Tongue (tissue), 2 donors: ENCODE data around the gene APBA2. TPM values are rescaled to one million over a fixed set of nuclear protein-coding genes. Genes with fewer than 3 reads are reported as not detected.
A peak's percentile ranks its signal among the peaks of the same experiment; 100 is the strongest.

Source experiments
- DNase-seq: peaks from one replicate; pipeline ENCODE4 v3.0.0-alpha.2; 2015
- total RNA-seq: library from RNA; depleted of rRNA; stranded (reverse); fragments of >200 nt; gene quantifications from one replicate; pipeline ENCODE4 v1.2.3, GENCODE V29; 2014

Gene APBA2
- total RNA-seq, 1 donor from 2014 or later, result 8.1 TPM

GRCh38 chr15:29086891-29087290 lies 201.1 kb downstream of the APBA2 start:
- DNase-seq, result no peak

DNA sequence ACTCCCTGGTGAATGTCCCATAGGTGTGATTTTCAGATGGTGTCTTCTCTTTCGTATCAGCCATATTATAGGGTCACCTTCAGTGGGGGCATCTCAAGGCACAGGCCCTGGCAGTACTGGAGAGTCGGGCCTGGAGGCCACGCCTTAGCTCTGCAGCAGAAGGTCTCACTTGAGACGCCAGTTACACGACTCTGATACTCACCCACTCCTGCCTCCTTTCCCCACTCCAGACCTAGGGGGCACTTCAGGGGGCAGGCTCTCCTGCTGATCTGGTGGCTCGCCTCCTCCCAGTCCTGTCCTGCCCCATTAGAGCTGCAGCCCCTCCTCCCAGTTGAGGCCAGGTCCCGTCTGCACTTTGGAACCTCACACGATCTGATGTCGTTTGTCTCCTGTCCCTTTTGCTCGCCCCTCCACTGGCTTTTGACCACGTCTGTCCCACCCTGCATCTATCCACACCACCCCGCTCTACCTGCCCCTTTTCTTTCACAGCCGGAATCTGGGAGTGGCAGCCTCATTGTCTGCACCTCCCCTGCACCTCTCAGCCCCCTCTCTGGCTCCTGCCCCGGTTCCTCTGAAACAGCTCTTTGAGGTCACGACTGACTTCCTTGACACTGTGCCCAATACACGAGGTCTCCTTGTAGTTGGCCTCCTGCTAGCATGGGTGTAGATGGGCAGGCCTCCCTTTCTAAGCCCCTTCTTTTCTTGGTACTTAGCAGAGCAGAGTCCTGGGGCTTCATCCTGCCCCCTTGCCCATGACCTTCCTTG lies 201.9 kb downstream of the APBA2 start:
- no peak for DNase-seq

DNA sequence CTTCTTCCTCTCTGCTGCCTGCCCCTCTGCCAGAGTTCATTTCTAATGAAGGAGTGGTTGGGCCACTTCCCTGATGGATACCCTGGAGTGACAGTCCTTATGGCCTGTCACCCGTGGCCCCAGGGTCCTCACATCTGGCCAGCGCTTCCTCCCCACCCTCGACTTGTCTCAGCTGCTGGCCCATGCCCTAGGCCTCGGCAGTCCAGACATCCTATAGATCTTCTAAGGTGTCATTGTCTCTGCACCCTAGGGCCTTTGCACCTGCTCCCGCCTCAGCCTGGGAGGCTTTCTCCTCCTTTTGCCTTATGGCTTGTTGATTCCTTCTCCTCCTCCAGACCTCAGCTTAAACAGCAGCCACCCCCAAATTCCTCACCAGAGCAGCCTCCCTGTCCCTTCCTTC lies 202.9 kb downstream of the APBA2 start:
- no peak for DNase-seq

- DNase-seq, result peak; percentile 60
Measured at GRCh38 chr15:29089731-29090616, 204.2 kb downstream of the APBA2 start.

GRCh38 chr15:29090617-29091466 lies 205.1 kb downstream of the APBA2 start:
- peak; percentile 18 for DNase-seq

DNA sequence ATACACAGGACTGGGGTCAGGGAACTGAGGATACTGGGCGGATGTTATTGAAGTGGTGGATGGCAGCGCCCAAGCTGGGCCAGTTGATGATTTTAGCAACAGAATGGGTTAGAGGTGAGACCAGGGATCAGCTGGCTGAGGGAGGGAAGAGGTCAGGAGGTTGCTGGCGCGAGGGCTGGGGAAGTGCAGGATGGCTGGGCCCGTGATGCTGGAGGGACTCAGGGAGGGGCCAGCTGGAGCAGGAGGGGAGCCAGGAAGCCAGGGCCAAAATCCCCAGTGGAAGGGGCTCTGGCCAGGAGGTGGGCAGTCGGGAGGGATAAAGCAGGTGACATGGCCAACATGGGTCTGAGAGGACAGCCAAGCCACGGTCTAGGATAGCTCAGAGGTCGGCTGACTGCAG lies 205.9 kb downstream of the APBA2 start:
- DNase-seq, result no peak

GRCh38 chr15:29092376-29093064 lies 206.7 kb downstream of the APBA2 start:
- no peak for DNase-seq

GRCh38 chr15:29093065-29093435 lies 207.3 kb downstream of the APBA2 start:
- no peak for DNase-seq

DNA sequence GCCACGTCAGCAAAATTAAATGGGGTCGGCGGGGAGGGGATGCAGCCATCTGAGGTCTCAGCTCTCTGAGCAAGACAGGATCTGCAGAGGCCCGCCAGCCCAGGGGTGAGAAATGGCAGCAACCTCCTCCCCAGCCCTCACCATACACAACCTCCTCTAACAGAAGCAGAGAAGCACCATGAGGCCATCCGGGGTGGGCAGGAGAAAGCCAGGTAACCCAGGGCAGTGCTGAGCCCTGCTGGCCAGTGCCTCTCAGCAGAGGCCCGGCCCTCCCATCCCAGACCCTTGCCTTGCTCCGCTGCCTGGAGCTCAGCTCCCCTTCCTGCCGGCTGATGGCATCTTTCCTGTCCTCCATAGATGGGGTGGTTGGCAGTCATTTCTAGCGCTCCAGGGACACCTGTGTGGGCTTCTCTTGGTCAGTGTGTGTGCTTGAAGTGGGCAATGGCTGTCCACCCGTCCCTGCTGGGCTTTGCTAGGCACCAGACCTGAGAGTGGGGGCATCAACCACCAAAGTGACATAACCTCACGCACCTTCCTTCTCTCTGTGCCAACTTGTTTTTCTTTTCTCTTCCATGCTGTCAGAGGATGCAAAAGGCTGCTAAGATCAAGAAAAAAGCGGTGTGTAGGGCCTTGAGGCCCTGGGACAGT lies 208.0 kb downstream of the APBA2 start:
- DNase-seq, result no peak

GRCh38 chr15:29094711-29095110 lies 208.9 kb downstream of the APBA2 start:
- no peak for DNase-seq

- DNase-seq, result no peak
Measured at GRCh38 chr15:29095746-29096145, 210.0 kb downstream of the APBA2 start.

DNA sequence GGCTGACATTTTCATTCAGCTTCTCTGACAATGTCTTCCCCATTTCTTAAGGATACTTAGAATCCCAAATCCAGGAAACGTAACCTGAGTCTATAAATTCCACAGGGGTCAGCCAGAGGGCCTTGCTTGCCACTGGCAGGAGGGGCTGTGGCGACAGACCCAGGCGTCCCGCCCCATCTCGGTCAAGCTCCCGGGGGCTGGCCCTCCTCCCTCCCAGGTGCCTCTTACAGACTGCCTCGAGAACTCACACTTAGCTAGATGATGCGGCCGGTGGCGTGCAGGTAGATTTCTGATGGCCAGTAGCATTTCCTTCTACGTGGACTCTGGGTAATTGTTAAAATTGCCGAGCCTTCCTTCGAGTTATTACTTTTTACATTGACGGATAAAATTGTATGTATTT lies 211.4 kb downstream of the APBA2 start:
- no peak for DNase-seq

DNA sequence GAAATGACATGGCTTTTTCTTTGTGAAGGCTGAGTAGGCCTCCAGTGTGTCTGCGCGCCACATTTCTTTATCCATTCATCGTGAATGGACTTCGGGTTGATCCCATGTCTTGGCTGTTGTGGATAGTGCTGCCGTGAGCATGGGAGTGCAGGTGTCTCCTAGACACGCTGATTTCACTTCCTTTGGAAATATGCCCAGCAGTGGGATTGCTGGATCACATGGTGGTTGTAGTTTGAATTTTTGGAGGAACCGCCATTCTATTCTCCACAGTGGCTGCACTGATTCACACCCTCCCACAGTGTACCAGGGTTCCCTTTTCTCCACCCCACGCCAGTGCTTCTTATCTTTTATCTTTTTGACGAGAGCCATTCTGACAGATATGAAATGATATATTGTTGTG lies 212.2 kb downstream of the APBA2 start:
- no peak for DNase-seq

GRCh38 chr15:29098652-29099051 lies 212.9 kb downstream of the APBA2 start:
- no peak for DNase-seq

DNA sequence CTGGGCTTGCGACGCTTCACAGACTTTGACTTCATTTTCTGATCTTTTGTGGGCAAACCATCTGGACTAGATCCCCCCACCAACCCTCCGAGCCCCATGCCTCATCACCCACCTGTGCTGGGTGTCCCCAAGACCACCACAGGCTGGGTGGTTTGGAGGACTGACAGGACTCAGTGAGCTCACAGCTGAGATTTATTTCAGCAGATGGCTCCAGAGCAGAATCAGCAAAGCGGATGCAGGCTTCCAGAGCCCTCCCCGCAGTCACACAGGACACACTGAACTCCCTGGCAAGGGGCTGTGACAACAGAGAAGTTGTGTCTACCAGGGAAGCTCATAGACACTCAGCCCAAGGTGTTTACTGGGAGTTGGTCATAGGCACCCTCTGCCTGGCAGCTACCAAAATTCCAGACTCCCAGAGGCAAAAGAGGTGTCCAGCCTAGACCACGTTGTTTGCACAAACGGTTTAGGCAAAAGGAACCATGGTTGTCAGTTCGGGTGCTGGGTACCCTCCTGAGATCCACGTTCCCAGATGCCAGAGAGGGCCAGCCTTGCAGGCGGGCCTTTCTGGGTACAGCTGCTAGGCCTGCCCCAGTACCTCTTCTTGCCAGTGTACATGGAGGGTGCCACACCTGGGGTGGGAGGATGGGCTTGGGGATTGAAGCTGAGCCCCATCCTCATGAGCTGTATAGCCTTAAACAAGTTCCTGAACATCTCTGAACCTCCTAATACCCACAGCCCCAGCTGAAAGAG lies 213.5 kb downstream of the APBA2 start:
- no peak for DNase-seq

GRCh38 chr15:29100486-29101000 lies 214.8 kb downstream of the APBA2 start:
- DNase-seq, result no peak

DNA sequence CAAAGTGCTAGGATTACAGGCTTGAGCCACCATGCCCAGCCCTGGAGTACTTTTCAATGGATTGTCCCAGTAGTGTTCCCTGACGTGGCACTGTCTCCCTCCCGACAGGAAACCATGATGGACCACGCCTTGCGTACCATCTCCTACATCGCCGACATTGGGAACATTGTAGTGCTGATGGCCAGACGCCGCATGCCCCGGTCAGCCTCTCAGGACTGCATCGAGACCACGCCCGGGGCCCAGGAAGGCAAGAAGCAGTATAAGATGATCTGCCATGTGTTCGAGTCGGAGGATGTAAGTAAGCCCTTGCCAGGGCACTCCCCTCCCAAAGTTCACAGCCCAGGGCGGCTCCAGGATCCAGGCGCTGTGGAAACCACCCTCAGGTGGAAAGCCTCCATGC lies 215.7 kb downstream of the APBA2 start:
- no peak for DNase-seq

DNA sequence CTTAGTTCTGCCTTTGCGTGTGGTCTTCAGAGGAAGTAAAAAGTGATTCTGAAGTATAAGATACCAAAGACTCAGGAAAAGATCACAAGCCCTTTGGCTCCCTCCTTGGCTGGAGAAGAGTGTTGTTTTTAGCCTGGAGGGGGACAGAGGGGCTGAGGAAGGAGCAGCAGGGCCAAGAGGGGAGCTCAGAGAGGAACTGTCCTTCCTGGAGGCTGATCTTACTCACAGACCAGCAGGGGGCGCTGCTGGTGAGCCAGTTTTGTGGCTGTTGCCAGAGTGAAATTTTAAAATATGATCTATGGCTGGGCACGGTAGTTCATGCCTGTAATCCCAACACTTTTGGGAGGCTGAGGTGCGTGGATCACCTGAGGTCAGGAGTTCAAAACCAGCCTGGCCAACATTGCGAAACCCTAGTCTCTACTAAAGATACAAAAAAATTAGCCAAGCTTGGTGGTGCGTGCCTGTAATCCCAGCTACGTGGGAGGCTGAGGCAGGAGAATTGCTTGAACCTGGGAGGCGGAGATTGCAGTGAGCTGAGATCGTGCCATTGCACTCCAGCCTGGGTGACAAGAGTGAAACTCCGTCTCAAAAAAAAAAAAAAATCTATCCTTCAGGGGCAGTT lies 216.5 kb downstream of the APBA2 start:
- DNase-seq, result peak; percentile 62

GRCh38 chr15:29102911-29103823 lies 217.4 kb downstream of the APBA2 start:
- DNase-seq, result no peak
